Vagina (tissue), 2 donors: ENCODE measurements around the gene TDRD9. TPM values are rescaled to one million over a fixed set of nuclear protein-coding genes. Genes with fewer than 3 reads are reported as not detected.

ENCODE experiments used
- DNase-seq, 2 donors: peaks; one replicate each; pipeline ENCODE4 v3.0.0-alpha.2; 2017; ENCODE audit errors: extremely low spot score in 2 of 2
- H3K27ac ChIP-seq: fragments of 200-600 bp; sonication (generic); one replicate; pipeline ENCODE4 v1.5.1; 2019
- H3K27me3 ChIP-seq: fragments of 200-600 bp; sonication (generic); one replicate; pipeline ENCODE4 v1.5.1; 2019
- H3K36me3 ChIP-seq, 2 donors: fragments of 200-600 bp; sonication (generic); one replicate each; pipeline ENCODE4 v1.5.1; 2017 to 2019
- H3K4me1 ChIP-seq: fragments of 200-600 bp; sonication (generic); one replicate; pipeline ENCODE4 v1.5.1; 2019
- H3K4me3 ChIP-seq, 2 donors: fragments of 200-600 bp; sonication (generic); 1 replicate in 1 of 2; 2 replicates in 1 of 2; pipeline ENCODE4 v1.5.1; 2016 to 2019
- H3K9me3 ChIP-seq: fragments of 200-600 bp; sonication (generic); one replicate; pipeline ENCODE4 v1.5.1; 2019
- POLR2A ChIP-seq, 2 donors: fragments of 450-650 bp; IDR thresholded peaks; one replicate each; pipeline ENCODE4 v1.6.1; 2017; ENCODE audit warnings: antibody characterized with exemption in 2 of 2, mild to moderate bottlenecking in 2 of 2, moderate library complexity in 2 of 2
- POLR2AphosphoS5 ChIP-seq, 2 donors: sonication (generic); formaldehyde crosslinking; IDR thresholded peaks; one replicate each; pipeline ENCODE4 v1.9.0; 2017; ENCODE audit warnings: antibody characterized with exemption in 2 of 2, mild to moderate bottlenecking in 2 of 2, low read depth in 1 of 2; ENCODE audit not compliant: insufficient read depth in 1 of 2
- intact Hi-C: fragments of 100-400 bp; cut with DNase I; formaldehyde crosslinking; loops from one replicate; pipeline ENCODE4 v1.15.1; 2023
- total RNA-seq: library from RNA; depleted of rRNA; stranded (reverse); fragments of >200 nt; gene quantifications from one replicate; pipeline ENCODE4 v1.2.3, GENCODE V29; 2016
- TF ChIP-seq, protein P1 (sequence below), 3 experiments: fragments of 450-650 bp in 2 of 3; fragments of 200-600 bp in 1 of 3; sonication (generic) in 1 of 3; IDR thresholded peaks; one replicate each; pipeline ENCODE4 v1.5.1; 2017 to 2019; ENCODE audit warnings: antibody characterized with exemption in 3 of 3, mild to moderate bottlenecking in 2 of 3, moderate library complexity in 2 of 3

Gene TDRD9
- total RNA-seq, 1 donor from 2014 or later: 0.74 TPM

DNA sequence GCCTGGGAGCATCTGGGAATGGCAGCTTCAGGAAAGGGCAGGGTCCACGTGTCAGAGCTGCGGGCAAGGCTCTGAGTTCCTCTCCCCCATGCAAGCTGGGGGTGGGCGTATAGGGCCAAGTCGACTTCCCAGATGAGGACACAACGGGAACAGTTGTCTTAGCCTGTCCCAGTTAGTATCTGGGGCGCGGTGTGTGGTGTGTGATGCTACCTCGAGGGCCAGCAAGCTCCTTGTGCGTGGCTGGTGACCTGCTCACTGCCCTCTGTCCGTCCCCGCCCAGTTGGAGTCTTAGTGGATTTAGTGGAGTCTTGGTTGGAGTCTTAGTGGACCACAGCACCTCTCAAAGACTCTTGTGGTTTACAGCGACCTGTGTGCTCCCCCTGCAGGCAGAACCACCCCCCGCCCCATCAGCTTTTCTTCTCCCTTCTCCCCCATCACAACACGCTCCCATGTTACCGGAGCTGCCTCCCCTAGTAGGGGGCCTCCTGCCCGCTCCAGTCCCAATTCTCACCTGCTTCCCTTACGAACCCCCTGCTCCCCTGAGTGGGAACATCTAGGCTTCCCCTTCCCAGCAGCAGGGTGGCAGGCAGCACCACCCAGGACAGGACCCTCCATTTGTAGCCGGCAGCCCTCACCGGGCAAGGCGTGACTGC is 165.9 kb downstream of the TDRD9 start:
- DNase-seq: no peak
- Histone ChIP-seq H3K27ac (no peak overlapping the region), H3K9me3 (no peaks in the 10 kb centered on the region), H3K4me1 (peaks cover 7% of the 10 kb centered on the region), H3K36me3 (no peaks in the 10 kb centered on the region), H3K27me3 (no peaks in the 10 kb centered on the region), H3K4me3 (no peak overlapping the region)
- intact Hi-C loops: no loop called here
- TF ChIP-seq POLR2A (IDR thresholded peaks at IDR 0.05) (no peak), POLR2AphosphoS5 (IDR thresholded peaks at IDR 0.05; ENCODE audit: insufficient read depth in 1 of 2, low read depth in 1 of 2) (no peak)
- TF ChIP-seq, protein P1, sequence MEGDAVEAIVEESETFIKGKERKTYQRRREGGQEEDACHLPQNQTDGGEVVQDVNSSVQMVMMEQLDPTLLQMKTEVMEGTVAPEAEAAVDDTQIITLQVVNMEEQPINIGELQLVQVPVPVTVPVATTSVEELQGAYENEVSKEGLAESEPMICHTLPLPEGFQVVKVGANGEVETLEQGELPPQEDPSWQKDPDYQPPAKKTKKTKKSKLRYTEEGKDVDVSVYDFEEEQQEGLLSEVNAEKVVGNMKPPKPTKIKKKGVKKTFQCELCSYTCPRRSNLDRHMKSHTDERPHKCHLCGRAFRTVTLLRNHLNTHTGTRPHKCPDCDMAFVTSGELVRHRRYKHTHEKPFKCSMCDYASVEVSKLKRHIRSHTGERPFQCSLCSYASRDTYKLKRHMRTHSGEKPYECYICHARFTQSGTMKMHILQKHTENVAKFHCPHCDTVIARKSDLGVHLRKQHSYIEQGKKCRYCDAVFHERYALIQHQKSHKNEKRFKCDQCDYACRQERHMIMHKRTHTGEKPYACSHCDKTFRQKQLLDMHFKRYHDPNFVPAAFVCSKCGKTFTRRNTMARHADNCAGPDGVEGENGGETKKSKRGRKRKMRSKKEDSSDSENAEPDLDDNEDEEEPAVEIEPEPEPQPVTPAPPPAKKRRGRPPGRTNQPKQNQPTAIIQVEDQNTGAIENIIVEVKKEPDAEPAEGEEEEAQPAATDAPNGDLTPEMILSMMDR (IDR thresholded peaks at IDR 0.05): no peak

DNA sequence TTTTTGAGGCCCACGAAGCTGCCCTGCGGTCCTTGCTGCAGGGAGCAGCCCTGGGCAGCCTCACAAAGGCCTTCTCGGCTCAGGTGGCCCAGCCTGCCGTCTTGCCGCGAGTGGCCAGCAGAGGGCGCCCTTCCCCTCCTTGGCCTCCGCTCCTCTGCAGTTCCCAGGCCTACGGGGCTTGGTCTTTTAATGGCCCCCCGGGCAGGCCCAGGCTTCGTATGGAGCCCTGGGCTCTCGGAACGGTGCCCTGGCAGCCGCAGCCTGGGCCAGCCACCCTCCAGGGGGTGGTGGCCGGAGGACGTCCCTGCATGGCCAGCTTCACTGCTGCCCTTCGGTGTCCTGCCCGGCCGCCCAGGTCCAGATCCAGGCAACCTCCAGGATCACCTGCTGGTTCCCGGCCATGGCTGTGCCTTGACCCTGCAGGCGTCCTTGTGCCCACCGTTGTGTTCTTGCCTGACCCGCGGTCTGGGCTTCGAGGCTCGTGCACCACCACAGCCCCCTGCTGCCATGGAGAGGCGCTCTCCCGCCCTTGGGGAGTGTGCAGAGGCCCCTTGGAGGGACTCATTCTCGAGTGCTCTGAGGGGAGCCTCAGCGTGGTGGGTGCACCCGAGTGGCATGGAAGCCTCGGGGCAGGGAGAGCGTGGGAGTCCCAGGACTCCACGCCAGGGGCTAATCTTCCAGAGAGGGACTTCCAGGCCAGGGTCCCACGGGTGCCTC is 166.6 kb downstream of the TDRD9 start:
- H3K36me3 ChIP-seq: no peaks in the 10 kb centered on the region
- TF ChIP-seq POLR2A (IDR thresholded peaks at IDR 0.05) (no peak), POLR2AphosphoS5 (IDR thresholded peaks at IDR 0.05; ENCODE audit: insufficient read depth in 1 of 2, low read depth in 1 of 2) (no peak)
- TF ChIP-seq, protein P1 (IDR thresholded peaks at IDR 0.05): peak; percentile 54 to 70 (median 57)
- DNase-seq: no peak
- no peak overlapping the region for H3K4me3 ChIP-seq
- H3K4me1 ChIP-seq: peaks cover 7% of the 10 kb centered on the region
- no peaks in the 10 kb centered on the region for H3K9me3 ChIP-seq
- intact Hi-C loops: no loop called here
- H3K27ac ChIP-seq: no peak overlapping the region
- no peaks in the 10 kb centered on the region for H3K27me3 ChIP-seq

DNA sequence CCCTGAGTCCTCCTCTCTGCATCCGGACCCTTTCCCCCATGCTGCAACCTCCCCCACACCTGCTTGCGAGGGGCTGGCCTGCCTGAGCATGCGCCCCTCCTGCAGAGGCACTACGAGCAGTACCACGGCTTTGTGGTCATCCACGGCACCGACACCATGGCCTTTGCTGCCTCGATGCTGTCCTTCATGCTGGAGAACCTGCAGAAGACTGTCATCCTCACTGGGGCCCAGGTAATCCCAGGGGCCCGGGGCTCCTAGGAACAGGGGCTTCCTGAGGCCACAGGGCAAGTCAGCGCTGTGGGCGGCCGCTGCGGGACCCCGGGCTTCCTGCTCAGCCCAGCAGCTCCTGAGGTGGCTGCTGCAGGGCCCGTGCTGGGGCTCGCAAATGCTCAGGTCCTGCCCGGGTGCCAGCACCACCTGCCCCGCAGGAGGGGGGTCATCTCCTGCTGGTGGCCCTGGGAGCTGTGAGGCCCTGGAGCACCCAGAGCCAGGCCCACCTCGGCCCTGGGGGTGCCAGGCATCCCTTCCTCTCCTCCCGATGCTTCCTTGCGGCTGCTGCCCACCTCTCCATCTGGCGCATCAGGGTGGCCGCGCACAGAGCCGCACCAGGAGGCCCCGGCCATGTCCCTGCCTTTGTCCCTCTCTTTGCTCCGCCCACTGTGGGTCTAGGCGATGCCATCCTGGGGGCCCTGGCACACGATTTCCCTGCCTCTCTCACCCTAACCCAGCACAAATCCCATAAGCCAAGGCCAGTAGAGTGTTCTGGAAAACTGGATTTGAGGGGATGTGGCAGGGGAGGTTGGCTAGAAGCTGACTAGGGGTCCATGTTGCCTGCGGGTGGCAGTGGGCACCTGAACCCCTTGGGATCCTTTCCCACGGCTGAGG is 167.4 kb downstream of the TDRD9 start:
- DNase-seq: no peak
- Histone ChIP-seq H3K9me3 (no peaks in the 10 kb centered on the region), H3K27me3 (no peaks in the 10 kb centered on the region), H3K27ac (no peak overlapping the region), H3K4me1 (peaks cover 12% of the 10 kb centered on the region), H3K4me3 (no peak overlapping the region), H3K36me3 (no peaks in the 10 kb centered on the region)
- intact Hi-C loops: no loop called here
- no peak for TF ChIP-seq POLR2A (IDR thresholded peaks at IDR 0.05)
- TF ChIP-seq, protein P1 (IDR thresholded peaks at IDR 0.05): no peak
- no peak for TF ChIP-seq POLR2AphosphoS5 (IDR thresholded peaks at IDR 0.05; ENCODE audit: insufficient read depth in 1 of 2, low read depth in 1 of 2)

DNA sequence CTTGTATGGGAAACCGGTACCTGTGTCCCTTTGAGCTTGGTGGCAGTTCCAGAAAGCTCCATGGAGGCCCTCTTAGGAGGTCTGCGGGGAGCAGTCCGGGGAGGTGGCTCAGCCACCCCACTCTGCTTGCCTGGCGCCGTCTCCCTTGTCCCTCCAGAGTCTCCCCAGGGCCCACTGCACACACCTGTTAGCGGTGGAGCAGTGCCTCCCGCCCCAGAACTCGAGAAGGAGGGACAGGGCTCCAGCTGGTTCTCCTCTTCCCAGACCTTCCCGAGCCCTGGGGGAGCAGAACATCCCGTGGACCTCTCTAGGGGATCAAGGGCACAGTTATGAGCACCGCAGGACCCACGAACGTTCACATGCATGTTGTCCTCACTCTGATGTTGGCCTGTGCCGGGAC is 168.1 kb downstream of the TDRD9 start:
- Histone ChIP-seq H3K27ac (no peak overlapping the region), H3K4me1 (peaks cover 12% of the 10 kb centered on the region), H3K9me3 (no peaks in the 10 kb centered on the region), H3K36me3 (no peaks in the 10 kb centered on the region), H3K27me3 (no peaks in the 10 kb centered on the region), H3K4me3 (no peak overlapping the region)
- TF ChIP-seq, protein P1 (IDR thresholded peaks at IDR 0.05): no peak
- TF ChIP-seq POLR2AphosphoS5 (IDR thresholded peaks at IDR 0.05; ENCODE audit: insufficient read depth in 1 of 2, low read depth in 1 of 2): no peak
- no peak for TF ChIP-seq POLR2A (IDR thresholded peaks at IDR 0.05)
- intact Hi-C loops: no loop called here
- DNase-seq: no peak
